ENCODE data around the gene HDGFL1.

HDGFL1 gene

DNA sequence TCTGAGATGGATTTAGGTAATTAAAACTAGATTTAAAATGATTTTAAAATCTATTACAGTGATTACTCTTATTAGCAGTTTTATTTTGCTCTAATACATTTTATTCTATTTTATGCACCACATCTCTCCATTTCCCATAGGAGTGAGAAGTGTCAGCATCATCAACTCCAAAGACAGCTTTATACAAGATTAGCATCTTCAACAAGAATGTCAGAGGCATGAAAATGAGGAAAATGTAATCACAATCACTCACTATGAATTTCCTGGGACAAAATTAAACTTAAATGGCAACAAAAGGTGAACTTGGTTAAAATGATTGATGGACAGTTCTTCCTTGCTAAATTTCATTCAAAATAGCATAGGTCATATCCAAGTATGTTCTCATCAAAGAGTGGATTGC lies 19.8 kb downstream of the HDGFL1 start:
- TF ChIP-seq, protein P1, sequence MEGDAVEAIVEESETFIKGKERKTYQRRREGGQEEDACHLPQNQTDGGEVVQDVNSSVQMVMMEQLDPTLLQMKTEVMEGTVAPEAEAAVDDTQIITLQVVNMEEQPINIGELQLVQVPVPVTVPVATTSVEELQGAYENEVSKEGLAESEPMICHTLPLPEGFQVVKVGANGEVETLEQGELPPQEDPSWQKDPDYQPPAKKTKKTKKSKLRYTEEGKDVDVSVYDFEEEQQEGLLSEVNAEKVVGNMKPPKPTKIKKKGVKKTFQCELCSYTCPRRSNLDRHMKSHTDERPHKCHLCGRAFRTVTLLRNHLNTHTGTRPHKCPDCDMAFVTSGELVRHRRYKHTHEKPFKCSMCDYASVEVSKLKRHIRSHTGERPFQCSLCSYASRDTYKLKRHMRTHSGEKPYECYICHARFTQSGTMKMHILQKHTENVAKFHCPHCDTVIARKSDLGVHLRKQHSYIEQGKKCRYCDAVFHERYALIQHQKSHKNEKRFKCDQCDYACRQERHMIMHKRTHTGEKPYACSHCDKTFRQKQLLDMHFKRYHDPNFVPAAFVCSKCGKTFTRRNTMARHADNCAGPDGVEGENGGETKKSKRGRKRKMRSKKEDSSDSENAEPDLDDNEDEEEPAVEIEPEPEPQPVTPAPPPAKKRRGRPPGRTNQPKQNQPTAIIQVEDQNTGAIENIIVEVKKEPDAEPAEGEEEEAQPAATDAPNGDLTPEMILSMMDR (conservative IDR thresholded peaks at IDR 0.05; ENCODE audit: low read length): no peak
- H3K4me3 ChIP-seq (ENCODE audit: low read length): no peak overlapping the region
- DNase-seq (ENCODE audit: low read depth): no peak

DNA sequence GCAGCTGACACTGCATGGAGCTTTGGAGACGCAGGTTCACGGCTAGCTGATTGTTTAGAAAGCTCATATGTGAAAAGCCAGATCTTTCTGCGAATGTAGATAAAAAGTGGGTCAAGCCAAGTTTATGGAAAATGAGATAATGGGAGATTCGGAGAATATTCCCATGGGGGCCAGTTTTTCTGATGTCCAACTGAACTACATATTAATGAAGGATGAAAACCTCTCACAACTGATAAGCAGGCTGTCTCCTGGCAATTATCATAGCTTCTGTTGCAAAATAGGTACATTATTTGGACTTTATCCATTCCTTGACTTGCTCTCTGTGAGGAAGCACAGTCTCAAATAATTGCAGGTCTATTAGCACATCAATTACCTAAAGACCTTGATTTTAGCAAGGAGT lies 21.1 kb downstream of the HDGFL1 start:
- TF ChIP-seq, protein P1 (conservative IDR thresholded peaks at IDR 0.05; ENCODE audit: low read length): no peak
- H3K4me3 ChIP-seq (ENCODE audit: low read length): no peak overlapping the region
- DNase-seq (ENCODE audit: low read depth): no peak

DNA sequence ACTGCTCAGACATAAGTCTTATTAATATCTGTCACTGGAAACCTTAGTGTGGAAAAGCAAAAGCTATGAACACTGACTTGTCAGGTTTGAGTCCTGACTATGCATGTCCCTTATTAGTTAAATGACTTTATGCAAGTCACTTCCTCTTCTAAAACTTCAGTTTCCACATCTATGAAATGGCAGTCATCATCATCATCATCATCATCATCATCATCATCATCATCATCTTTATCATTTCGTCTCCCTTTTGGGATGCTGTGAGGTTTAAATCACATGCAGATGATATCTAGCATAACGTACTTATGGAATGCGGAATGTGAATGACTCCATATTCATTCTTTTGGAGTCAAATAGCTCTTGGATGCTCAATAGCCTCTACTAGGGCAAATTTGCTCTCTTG lies 24.5 kb downstream of the HDGFL1 start:
- TF ChIP-seq, protein P1 (conservative IDR thresholded peaks at IDR 0.05; ENCODE audit: low read length): no peak
- DNase-seq (ENCODE audit: low read depth): no peak
- H3K4me3 ChIP-seq (ENCODE audit: low read length): no peak overlapping the region

DNA sequence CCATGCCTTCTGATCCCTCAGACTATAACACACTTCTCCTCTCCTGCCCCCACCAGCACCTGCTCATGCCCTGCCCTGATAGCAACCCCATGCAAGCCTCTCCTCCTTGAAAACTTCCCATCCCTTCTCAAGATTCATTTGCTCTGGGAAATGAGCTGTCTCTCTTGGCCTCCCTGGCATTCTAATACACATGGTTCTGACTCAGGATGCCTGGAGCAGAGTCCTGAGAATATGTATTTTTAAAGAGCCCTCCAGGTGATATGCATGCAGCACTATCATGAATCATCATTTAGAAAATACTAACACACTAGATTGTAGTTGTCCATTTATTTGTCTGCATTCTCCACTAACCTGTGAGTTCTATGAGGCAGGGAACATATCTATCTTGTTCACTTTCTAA lies 26.6 kb downstream of the HDGFL1 start:
- TF ChIP-seq, protein P1 (conservative IDR thresholded peaks at IDR 0.05; ENCODE audit: low read length): no peak
- no peak overlapping the region for H3K4me3 ChIP-seq (ENCODE audit: low read length)
- DNase-seq (ENCODE audit: low read depth): no peak

DNA sequence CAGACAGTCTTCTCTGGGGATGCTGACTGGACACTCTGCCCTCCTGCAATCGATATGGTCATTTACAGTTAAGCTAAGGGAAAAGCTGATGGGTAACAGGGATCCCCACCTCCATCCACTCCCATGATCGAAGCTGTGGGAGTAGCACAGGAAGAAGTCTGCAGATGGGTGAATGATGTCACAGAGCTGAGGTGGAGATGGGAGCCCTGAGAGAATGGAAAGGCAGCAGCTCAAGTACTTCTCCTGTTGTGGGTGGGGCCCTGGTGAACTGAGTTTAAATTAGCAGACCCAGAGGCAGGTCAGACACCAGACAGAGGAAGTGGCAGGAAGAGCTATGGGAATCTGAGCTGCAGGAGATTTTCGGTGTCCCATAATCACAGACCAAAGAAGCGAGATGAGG lies 29.0 kb downstream of the HDGFL1 start:
- DNase-seq (ENCODE audit: low read depth): no peak
- TF ChIP-seq, protein P1 (conservative IDR thresholded peaks at IDR 0.05; ENCODE audit: low read length): no peak
- H3K4me3 ChIP-seq (ENCODE audit: low read length): no peak overlapping the region

DNA sequence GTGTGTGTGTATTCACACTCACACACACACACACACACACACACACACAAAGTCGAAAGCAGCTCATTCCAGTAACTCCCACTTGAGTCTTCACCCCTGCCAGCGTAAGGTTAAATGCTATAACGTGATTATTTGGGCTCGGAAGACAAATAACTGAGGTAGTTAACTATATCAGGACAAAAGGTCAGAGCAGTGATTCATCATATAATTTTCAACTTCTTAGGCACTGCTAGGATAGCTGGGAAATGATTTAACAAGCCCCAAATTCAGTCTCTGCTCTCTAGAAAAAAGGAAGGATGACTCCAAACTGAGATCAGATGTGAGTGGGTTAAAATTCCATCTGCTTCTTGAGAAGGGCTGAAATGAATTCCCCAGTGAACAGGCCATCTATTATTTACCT lies 30.7 kb downstream of the HDGFL1 start:
- H3K4me3 ChIP-seq (ENCODE audit: low read length): no peak overlapping the region
- TF ChIP-seq, protein P1 (conservative IDR thresholded peaks at IDR 0.05; ENCODE audit: low read length): no peak
- no peak for DNase-seq (ENCODE audit: low read depth)

DNA sequence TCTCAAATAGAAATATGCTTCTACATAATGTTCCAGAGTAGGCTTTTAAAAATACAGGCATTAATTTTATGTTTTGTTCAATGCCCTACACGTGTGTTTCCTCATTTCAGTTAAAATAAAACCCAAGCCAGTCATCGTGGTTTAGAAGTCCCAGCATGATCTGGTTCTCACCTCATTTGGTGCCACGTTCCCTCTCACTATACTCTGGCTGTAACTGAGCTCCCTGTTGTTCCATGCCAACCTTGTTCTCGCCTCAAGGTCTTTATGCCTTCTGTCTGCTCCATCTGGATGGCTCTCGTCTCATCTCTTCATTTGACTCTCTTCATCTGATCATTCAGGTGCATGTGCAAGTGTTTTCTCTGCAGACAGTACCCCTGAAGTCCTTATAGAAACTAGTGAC lies 32.6 kb downstream of the HDGFL1 start:
- H3K4me3 ChIP-seq (ENCODE audit: low read length): no peak overlapping the region
- TF ChIP-seq, protein P1 (conservative IDR thresholded peaks at IDR 0.05; ENCODE audit: low read length): no peak
- no peak for DNase-seq (ENCODE audit: low read depth)
